PC-9 (cell line): ENCODE results near the gene TNC. TPM values are rescaled to one million over a fixed set of nuclear protein-coding genes. Genes with fewer than 3 reads are reported as not detected.

Source experiments
- BruUV-seq: library from RNA; stranded (reverse); fragments of 400-500 nt; replicated peaks from 2 replicates; lab custom pipeline; 2021; lab: Mats Ljungman, UMichigan
- CTCF ChIA-PET: fragments of 300-600 bp; sonication (Branson Sonifier 250); formaldehyde crosslinking; loops from one replicate; lab custom pipeline; 2022; ENCODE audit warnings: antibody characterized with exemption; lab: Charles Lee
- POLR2A ChIA-PET: fragments of 300-600 bp; sonication (Branson Sonifier 250); formaldehyde crosslinking; loops from one replicate; lab custom pipeline; 2022; ENCODE audit warnings: antibody characterized with exemption; ENCODE audit not compliant: unreplicated experiment; lab: Charles Lee
- DNase-seq, 2 experiments: peaks; one replicate each; pipeline versions ENCODE4 v3.0.0 to v3.0.0-alpha.2; 2015 to 2022; ENCODE audit warnings: mixed read lengths in 1 of 2
- H2AFZ ChIP-seq: fragments of 200-600 bp; sonication (generic); 2 replicates; pipeline ENCODE4 v1.8.1; 2017; ENCODE audit warnings: antibody characterized with exemption
- H3F3A ChIP-seq: fragments of 200-600 bp; sonication (generic); 2 replicates; pipeline ENCODE4 v1.8.1; 2017; ENCODE audit warnings: antibody characterized with exemption, mild to moderate bottlenecking, low read depth; ENCODE audit not compliant: insufficient read depth
- H3K27ac ChIP-seq: fragments of 200-600 bp; sonication (generic); 2 replicates; pipeline ENCODE4 v1.6.1; 2016; ENCODE audit warnings: mixed run types
- H3K27me3 ChIP-seq: fragments of 200-600 bp; sonication (generic); 2 replicates; pipeline ENCODE4 v1.6.1; 2016; ENCODE audit warnings: low read depth, mixed run types; ENCODE audit not compliant: insufficient read depth
- H3K36me3 ChIP-seq: fragments of 200-600 bp; sonication (generic); 2 replicates; pipeline ENCODE4 v1.6.1; 2016; ENCODE audit warnings: low read depth, mixed run types
- H3K4me1 ChIP-seq: fragments of 200-600 bp; sonication (generic); replicated peaks from 2 replicates; pipeline ENCODE4 v1.6.1; 2016; ENCODE audit warnings: mixed run types; ENCODE audit not compliant: insufficient read depth
- H3K4me2 ChIP-seq: fragments of 200-600 bp; sonication (generic); 2 replicates; pipeline ENCODE4 v1.6.1; 2017; ENCODE audit warnings: mixed run types
- H3K4me3 ChIP-seq: fragments of 200-600 bp; sonication (generic); 2 replicates; pipeline ENCODE4 v1.6.1; 2016; ENCODE audit warnings: mixed run types
- H3K79me2 ChIP-seq: fragments of 200-600 bp; sonication (generic); 2 replicates; pipeline ENCODE4 v1.6.1; 2017; ENCODE audit warnings: low read depth, mixed run types
- H3K9me2 ChIP-seq: fragments of 200-600 bp; sonication (generic); 2 replicates; pipeline ENCODE4 v1.8.1; 2017; ENCODE audit warnings: mild to moderate bottlenecking; ENCODE audit not compliant: insufficient read depth
- H3K9me3 ChIP-seq: fragments of 200-600 bp; sonication (generic); 2 replicates; pipeline ENCODE4 v1.8.1; 2016; ENCODE audit warnings: low read depth; ENCODE audit not compliant: insufficient read depth
- H4K20me1 ChIP-seq: fragments of 200-600 bp; sonication (generic); 2 replicates; pipeline ENCODE4 v1.8.1; 2017; ENCODE audit not compliant: insufficient read depth
- CTCF ChIP-seq: fragments of 200-600 bp; sonication (generic); conservative IDR thresholded peaks from 2 replicates; pipeline ENCODE4 v1.6.1; 2017; ENCODE audit warnings: mixed run types, antibody characterized with exemption, mild to moderate bottlenecking, moderate library complexity
- EZH2 ChIP-seq: fragments of 200-600 bp; sonication (generic); IDR thresholded peaks from 2 replicates; pipeline ENCODE4 v1.8.0; 2017; ENCODE audit warnings: antibody characterized with exemption, low read depth
- intact Hi-C: fragments of 100-400 bp; cut with micrococcal nuclease; formaldehyde crosslinking; loops from one replicate; pipeline ENCODE4 v1.10.0; 2022; ENCODE audit not compliant: unreplicated experiment
- total RNA-seq: library from RNA; stranded (reverse); gene quantifications from 2 replicates; pipeline ENCODE4 v1.2.3, GENCODE V29; 2021

The TNC gene
- total RNA-seq, 1 experiment from 2014 or later, result 1.1 TPM

GRCh38 chr9:115042781-115043509 is 75.0 kb downstream of the TNC start:
- Histone ChIP-seq H2AFZ (no peak overlapping the region), H3K4me1 (no peaks in the 10 kb centered on the region), H3F3A (no peaks in the 10 kb centered on the region), H3K4me3 (no peak overlapping the region), H3K9me2 (no peaks in the 10 kb centered on the region), H3K4me2 (no peak overlapping the region), H3K9me3 (no peaks in the 10 kb centered on the region), H3K79me2 (no peaks in the 10 kb centered on the region), H3K27me3 (0 out of 2 replicates have a peak, but pooled peaks cover 6% of the 10 kb centered on the region), H3K36me3 (no peaks in the 10 kb centered on the region), H4K20me1 (no peaks in the 10 kb centered on the region), H3K27ac (no peak overlapping the region)
- POLR2A ChIA-PET, result no interaction called here
- no peak for DNase-seq
- TF ChIP-seq EZH2 (no peak), CTCF (no peak)
- intact Hi-C loops, result no loop called here
- no TSS peak for BruUV-seq
- CTCF ChIA-PET, result no interaction called here

- intact Hi-C loops, result no loop called here
- H3K27me3 ChIP-seq, result no peaks in the 10 kb centered on the region
- CTCF ChIA-PET, result no interaction called here
Measured at GRCh38 chr9:115039516-115040120, 78.3 kb downstream of the TNC start.

GRCh38 chr9:115038178-115038577 is 79.8 kb downstream of the TNC start:
- CTCF ChIA-PET, result no interaction called here

More at GRCh38 chr9:115039516-115040120, 78.3 kb downstream of the TNC start:
- BruUV-seq, result no TSS peak
- Histone ChIP-seq H3K36me3 (no peaks in the 10 kb centered on the region), H3K4me1 (no peaks in the 10 kb centered on the region), H4K20me1 (no peaks in the 10 kb centered on the region), H3K4me2 (no peak overlapping the region), H3K9me2 (no peaks in the 10 kb centered on the region), H3K79me2 (no peaks in the 10 kb centered on the region), H3F3A (no peaks in the 10 kb centered on the region), H3K4me3 (no peak overlapping the region), H2AFZ (no peak overlapping the region), H3K27ac (no peak overlapping the region), H3K9me3 (no peaks in the 10 kb centered on the region)
- no peak for TF ChIP-seq EZH2
- TF ChIP-seq CTCF, result no peak
- POLR2A ChIA-PET, result no interaction called here
- DNase-seq, result no peak

More at GRCh38 chr9:115038178-115038577, 79.8 kb downstream of the TNC start:
- H3K27me3 ChIP-seq, result no peaks in the 10 kb centered on the region; the same call in 1 of the 2 replicates
- no TSS peak for BruUV-seq
- intact Hi-C loops, result no loop called here
- POLR2A ChIA-PET, result no interaction called here
- no peaks in the 10 kb centered on the region for H3K79me2 ChIP-seq
- H3K27ac ChIP-seq, result no peak overlapping the region
- H3K9me2 ChIP-seq, result no peaks in the 10 kb centered on the region
- no peak overlapping the region for H3K4me2 ChIP-seq
- no peaks in the 10 kb centered on the region for H3F3A ChIP-seq
- H3K4me1 ChIP-seq, result no peaks in the 10 kb centered on the region
- DNase-seq, result no peak
- TF ChIP-seq CTCF (no peak), EZH2 (no peak)
- no peak overlapping the region for H2AFZ ChIP-seq
- H3K36me3 ChIP-seq, result no peaks in the 10 kb centered on the region
- no peaks in the 10 kb centered on the region for H4K20me1 ChIP-seq
- H3K9me3 ChIP-seq, result no peaks in the 10 kb centered on the region
- H3K4me3 ChIP-seq, result no peak overlapping the region
